ENCODE data around the gene HERC6.

HERC6 gene

GRCh38 chr4:88456670-88457306 is 78.1 kb downstream of the HERC6 start, which contains the start of gene HERC5 (continued):
- peak; percentile 66 for TF ChIP-seq KLF7 (tag by site-specific recombination; IDR thresholded peaks at IDR 0.05; ENCODE audit: borderline replicate concordance)
- peak; percentile 90; the same call in 1 of the 2 replicates for TF ChIP-seq ZNF221 (tag by site-specific recombination; IDR thresholded peaks at IDR 0.05; ENCODE audit: borderline replicate concordance)
- TF ChIP-seq ZNF660 (tag by site-specific recombination; IDR thresholded peaks at IDR 0.05), result peak; percentile 96
- peak; percentile 79 for TF ChIP-seq ZBTB8A (tag by site-specific recombination; IDR thresholded peaks at IDR 0.05)
- TF ChIP-seq PRDM10 (tag by site-specific recombination; IDR thresholded peaks at IDR 0.05), result peak; percentile 65
- TF ChIP-seq ZNF776 (tag by site-specific recombination; IDR thresholded peaks at IDR 0.05; ENCODE audit: borderline replicate concordance), result peak; percentile 78; the same call in 1 of the 2 replicates
- TF ChIP-seq GLI2 (tag by site-specific recombination; IDR thresholded peaks at IDR 0.05; ENCODE audit: borderline replicate concordance, low read depth), result 0 out of 2 replicates have a peak, but pooled peaks have one; percentile 36
- TF ChIP-seq GLIS1 (tag by site-specific recombination; IDR thresholded peaks at IDR 0.05), result peak; percentile 82
- TF ChIP-seq ZBTB44 (tag by site-specific recombination; IDR thresholded peaks at IDR 0.05), result peak; percentile 81
- no peak for TF ChIP-seq ZNF202 (tag by site-specific recombination; IDR thresholded peaks at IDR 0.05; ENCODE audit: borderline replicate concordance)
- no peak for TF ChIP-seq REPIN1 (tag by site-specific recombination; IDR thresholded peaks at IDR 0.05; ENCODE audit: low read depth)
- TF ChIP-seq ZNF510 (tag by site-specific recombination; IDR thresholded peaks at IDR 0.05; ENCODE audit: insufficient replicate concordance), result no peak
- TF ChIP-seq ZNF561 (tag by site-specific recombination; IDR thresholded peaks at IDR 0.05; ENCODE audit: borderline replicate concordance), result peak; percentile 85
- no peak for TF ChIP-seq ZNF155 (tag by site-specific recombination; IDR thresholded peaks at IDR 0.05)
- TF ChIP-seq ZXDB (tag by site-specific recombination; IDR thresholded peaks at IDR 0.05), result peak; percentile 97
- peak; percentile 32; the same call in 1 of the 2 replicates for TF ChIP-seq ZNF350 (tag by site-specific recombination; IDR thresholded peaks at IDR 0.05)
- peak; percentile 98 for TF ChIP-seq ZSCAN30 (tag by site-specific recombination; IDR thresholded peaks at IDR 0.05)
- TF ChIP-seq HIC1 (tag by site-specific recombination; IDR thresholded peaks at IDR 0.05), result peak; percentile 95
- TF ChIP-seq BCL11A (tag by site-specific recombination; IDR thresholded peaks at IDR 0.05; ENCODE audit: low read depth), result peak; percentile 88; the same call in 1 of the 2 replicates

Measured in HEK293 (cell line).